GM21367 (cell line): ENCODE measurements around the gene FMO5.
"Not testable (repeated sequence)": the region's sequence is repeated elsewhere in the genome, so short reads cannot be mapped to it uniquely, and the experiment has no call there.

Experiments
- ATAC-seq: cut with Tn5 transposase; IDR thresholded peaks from one replicate; pipeline ENCODE4 v1.9.1; 2021; ENCODE audit not compliant: unreplicated experiment

The FMO5 gene

GRCh38 chr1:147225193-147225730 lies at the start of gene FMO5:
Gene FMO5 (minus strand): TSS chr1:147225339. CDS start chr1:147225029, 310 bp downstream.
- peak; percentile 64 for ATAC-seq

GRCh38 chr1:147273409-147274336 lies 48.5 kb upstream of the FMO5 start:
- ATAC-seq, result no peak

- no peak for ATAC-seq
Measured at GRCh38 chr1:147272042-147272441, 46.9 kb upstream of the FMO5 start.

GRCh38 chr1:147270721-147271120 lies 45.6 kb upstream of the FMO5 start:
- ATAC-seq, result no peak

GRCh38 chr1:147267711-147268110 lies 42.6 kb upstream of the FMO5 start:
- ATAC-seq, result no peak

- ATAC-seq, result no peak
Measured at GRCh38 chr1:147266381-147266780, 41.2 kb upstream of the FMO5 start.

GRCh38 chr1:147264158-147264768 lies 39.1 kb upstream of the FMO5 start:
- ATAC-seq, result no peak

- no peak for ATAC-seq
Measured at GRCh38 chr1:147260956-147261355, 35.8 kb upstream of the FMO5 start.

- ATAC-seq, result no peak
Measured at GRCh38 chr1:147252540-147252939, 27.4 kb upstream of the FMO5 start.

- ATAC-seq, result no peak
Measured at GRCh38 chr1:147247656-147248238, 22.6 kb upstream of the FMO5 start.

GRCh38 chr1:147246910-147247655 lies 21.9 kb upstream of the FMO5 start:
- no peak for ATAC-seq

GRCh38 chr1:147246044-147246690 lies 21.0 kb upstream of the FMO5 start:
- no peak for ATAC-seq

- ATAC-seq, result no peak
Measured at GRCh38 chr1:147245586-147246021, 20.5 kb upstream of the FMO5 start.

- ATAC-seq, result no peak
Measured at GRCh38 chr1:147245129-147245528, 20.0 kb upstream of the FMO5 start.

- ATAC-seq, result no peak
Measured at GRCh38 chr1:147243841-147244240, 18.7 kb upstream of the FMO5 start.

- peak; percentile 22 for ATAC-seq
Measured at GRCh38 chr1:147243228-147243685, 18.1 kb upstream of the FMO5 start.

GRCh38 chr1:147242449-147243227 lies 17.5 kb upstream of the FMO5 start, which contains the start of gene CHD1L:
Gene CHD1L (plus strand): TSS chr1:147242684. CDS start chr1:147242704, 20 bp downstream.
- ATAC-seq, result peak; percentile 75

- ATAC-seq, result no peak
Measured at GRCh38 chr1:147241934-147242448, 16.9 kb upstream of the FMO5 start.

GRCh38 chr1:147240131-147240721 lies 15.1 kb upstream of the FMO5 start:
- not testable (repeated sequence) for ATAC-seq
